Measurements from ENCODE around the gene CAMK1G.

Gene CAMK1G

DNA sequence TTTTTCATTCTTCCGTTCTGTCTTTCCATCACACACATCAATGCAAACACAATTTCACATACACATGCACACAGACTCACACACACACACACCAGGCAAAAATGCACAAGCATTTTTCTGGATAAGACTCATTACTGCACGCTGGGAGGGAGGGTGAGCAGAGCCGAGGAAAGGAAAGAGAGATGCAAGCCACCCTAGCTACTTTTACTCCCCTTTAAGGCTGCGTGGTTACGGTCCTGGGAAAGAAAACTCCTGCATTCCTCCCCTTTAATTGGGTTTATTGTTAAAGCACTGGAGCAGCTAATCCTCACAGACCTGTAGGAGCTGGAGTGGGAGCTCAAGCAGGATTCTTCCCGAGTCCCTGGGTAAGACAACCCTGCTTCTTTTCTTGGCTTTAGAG lies at the start of gene CAMK1G:
TSS of gene CAMK1G (plus strand) at position 307 of the 400 bp plus-strand sequence. CDS start 11,270 bp downstream, outside the sequence.
- peak; percentile 43 for DNase-seq (ENCODE audit: low read depth)
- H3K4me3 ChIP-seq (ENCODE audit: low read length) = peak within 1 kb of the TSS; percentile 11
- TF ChIP-seq, protein P1, sequence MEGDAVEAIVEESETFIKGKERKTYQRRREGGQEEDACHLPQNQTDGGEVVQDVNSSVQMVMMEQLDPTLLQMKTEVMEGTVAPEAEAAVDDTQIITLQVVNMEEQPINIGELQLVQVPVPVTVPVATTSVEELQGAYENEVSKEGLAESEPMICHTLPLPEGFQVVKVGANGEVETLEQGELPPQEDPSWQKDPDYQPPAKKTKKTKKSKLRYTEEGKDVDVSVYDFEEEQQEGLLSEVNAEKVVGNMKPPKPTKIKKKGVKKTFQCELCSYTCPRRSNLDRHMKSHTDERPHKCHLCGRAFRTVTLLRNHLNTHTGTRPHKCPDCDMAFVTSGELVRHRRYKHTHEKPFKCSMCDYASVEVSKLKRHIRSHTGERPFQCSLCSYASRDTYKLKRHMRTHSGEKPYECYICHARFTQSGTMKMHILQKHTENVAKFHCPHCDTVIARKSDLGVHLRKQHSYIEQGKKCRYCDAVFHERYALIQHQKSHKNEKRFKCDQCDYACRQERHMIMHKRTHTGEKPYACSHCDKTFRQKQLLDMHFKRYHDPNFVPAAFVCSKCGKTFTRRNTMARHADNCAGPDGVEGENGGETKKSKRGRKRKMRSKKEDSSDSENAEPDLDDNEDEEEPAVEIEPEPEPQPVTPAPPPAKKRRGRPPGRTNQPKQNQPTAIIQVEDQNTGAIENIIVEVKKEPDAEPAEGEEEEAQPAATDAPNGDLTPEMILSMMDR (conservative IDR thresholded peaks at IDR 0.05; ENCODE audit: low read depth, low read length) = no peak

DNA sequence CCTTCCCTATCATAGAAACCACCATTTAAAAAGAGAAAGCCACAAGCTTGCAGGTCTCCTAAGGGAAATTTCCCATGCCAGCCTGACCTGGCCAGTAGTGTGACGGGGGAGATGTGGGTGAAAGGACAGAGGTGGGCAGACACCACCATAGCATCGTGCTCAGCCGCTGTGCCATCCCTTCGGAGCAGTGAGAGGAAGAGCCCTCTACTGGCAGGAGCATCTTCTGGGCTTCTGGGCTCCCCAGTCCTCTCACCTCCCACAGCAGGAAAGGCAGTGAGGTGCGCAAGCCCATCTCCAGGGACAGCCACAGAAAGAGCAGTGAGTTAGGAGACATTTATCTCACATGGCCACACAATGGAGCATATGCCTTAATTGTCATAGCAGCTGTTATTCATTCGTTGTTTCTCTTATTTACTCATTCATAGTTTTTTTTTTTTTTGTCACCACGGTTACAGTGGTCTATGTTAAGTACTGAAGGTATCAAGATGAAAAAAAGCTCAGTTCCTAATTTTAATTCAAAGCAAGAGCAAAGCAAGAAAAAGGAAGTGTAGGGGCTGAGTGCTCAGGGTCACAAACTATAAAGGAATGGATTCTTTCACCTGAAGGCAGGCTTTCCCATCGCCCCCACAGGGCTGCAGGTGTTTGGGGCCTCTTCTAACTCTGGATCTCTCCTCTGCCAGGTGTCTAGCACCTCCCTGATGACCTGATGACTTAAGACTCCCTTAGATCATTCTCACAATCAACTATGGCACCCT lies 48.8 kb upstream of the CAMK1G start:
- H3K4me3 ChIP-seq (ENCODE audit: low read length) = no peak overlapping the region
- DNase-seq (ENCODE audit: low read depth) = no peak
- TF ChIP-seq, protein P1 (conservative IDR thresholded peaks at IDR 0.05; ENCODE audit: low read depth, low read length) = no peak

DNA sequence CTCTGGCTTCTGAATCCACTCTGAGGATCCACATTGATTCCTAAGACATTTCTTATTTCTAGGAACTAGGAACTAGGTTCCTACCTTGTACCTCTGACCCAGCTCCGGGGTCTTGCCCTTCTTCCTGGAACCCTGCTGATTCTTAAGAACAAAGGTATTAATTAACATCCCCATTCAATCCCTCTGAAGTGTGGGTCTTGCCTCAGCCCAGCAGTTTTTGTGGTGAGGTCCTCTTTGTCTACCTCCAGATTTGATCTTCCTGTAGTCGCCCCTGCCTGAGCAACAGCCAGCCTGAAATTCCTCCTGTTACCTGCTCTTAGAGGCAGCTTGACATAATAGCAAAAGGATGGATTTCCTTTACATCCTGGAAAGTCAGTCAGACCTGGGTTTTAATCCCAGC lies 46.7 kb upstream of the CAMK1G start:
- H3K4me3 ChIP-seq (ENCODE audit: low read length) = no peak overlapping the region
- DNase-seq (ENCODE audit: low read depth) = no peak
- TF ChIP-seq, protein P1 (conservative IDR thresholded peaks at IDR 0.05; ENCODE audit: low read depth, low read length) = no peak

DNA sequence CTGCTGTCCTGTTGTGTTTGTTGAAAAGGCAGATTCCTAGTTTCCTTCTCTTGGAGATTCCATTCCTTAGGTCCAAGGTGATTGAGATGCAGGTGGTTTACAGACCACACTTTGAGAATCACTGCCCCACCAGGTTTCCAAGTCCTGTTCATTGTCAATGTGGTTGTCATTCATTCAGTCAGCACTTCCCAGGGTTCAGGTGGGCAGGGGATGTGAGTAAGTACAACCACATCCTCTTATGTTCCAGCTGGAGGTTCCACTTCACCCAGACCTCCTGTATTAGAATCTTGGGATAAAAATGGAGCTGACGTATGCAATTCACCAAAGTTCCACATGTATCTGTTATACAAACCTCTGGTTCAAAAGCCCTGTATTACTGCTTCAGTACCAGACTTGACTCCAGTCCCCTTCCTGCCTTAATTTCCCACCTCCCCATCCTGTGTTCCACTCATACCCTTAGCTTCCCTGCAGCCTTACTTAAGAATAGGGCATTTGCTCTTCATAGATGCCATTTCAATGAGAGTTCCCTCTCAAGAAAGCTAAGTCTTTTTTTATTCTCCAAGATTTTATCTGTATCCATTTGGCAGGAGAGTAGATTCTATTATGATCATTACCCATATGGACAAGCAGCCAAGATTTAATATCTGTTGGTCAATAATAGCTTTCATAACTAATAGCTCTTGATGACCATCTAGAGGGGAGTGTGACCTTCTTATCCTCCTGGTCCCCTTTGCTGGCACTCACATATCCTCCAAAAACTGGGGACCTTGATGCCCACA lies 46.0 kb upstream of the CAMK1G start:
- TF ChIP-seq, protein P1 (conservative IDR thresholded peaks at IDR 0.05; ENCODE audit: low read depth, low read length) = no peak
- no peak for DNase-seq (ENCODE audit: low read depth)
- no peak overlapping the region for H3K4me3 ChIP-seq (ENCODE audit: low read length)

DNA sequence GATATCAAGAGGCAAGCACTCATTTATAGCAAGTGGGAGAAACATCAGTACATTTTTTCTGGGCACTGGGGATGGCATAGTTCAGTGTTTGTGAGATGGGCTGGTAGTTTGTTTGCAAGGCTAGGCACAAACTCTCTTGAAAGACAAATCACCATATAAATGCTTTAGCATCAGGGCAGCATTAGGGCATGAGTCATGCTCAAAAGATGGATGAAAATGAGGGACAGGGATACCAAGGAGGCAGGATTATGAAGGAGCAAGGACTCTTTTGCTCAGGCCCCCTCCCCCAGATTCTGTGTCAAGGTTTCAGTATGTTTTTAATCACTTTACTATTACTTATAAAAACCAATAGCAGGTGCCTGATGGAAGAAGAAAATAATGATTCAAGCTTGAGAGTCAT lies 43.9 kb upstream of the CAMK1G start:
- no peak for DNase-seq (ENCODE audit: low read depth)
- TF ChIP-seq, protein P1 (conservative IDR thresholded peaks at IDR 0.05; ENCODE audit: low read depth, low read length) = no peak
- H3K4me3 ChIP-seq (ENCODE audit: low read length) = no peak overlapping the region

DNA sequence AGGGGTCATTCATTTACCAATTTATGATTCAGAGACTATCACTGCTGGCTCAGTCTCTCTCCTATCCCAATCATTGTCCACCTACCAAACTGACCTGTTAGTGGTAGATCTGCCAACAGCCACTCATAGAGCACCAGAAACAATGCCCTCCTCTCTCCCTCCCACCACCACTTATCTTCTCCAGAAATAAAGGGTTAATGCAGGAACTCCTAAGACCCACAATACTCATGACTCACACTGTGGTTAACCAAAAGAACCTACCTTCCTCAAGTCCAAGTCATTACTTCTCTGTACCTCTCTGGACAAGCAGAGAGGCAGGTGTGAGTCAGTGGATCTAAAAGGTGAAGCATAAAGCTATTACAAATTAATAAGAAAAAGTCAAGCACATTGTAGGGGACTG lies 40.9 kb upstream of the CAMK1G start:
- DNase-seq (ENCODE audit: low read depth) = no peak
- H3K4me3 ChIP-seq (ENCODE audit: low read length) = no peak overlapping the region
- TF ChIP-seq, protein P1 (conservative IDR thresholded peaks at IDR 0.05; ENCODE audit: low read depth, low read length) = no peak

Measured in retinal pigment epithelial cell (primary cell).